ENCODE results near the gene MLKL.
A peak's percentile ranks its signal among the peaks of the same experiment; 100 is the strongest.
"Not testable (repeated sequence)": the region's sequence is repeated elsewhere in the genome, so short reads cannot be mapped to it uniquely, and the experiment has no call there.

The MLKL gene

DNA sequence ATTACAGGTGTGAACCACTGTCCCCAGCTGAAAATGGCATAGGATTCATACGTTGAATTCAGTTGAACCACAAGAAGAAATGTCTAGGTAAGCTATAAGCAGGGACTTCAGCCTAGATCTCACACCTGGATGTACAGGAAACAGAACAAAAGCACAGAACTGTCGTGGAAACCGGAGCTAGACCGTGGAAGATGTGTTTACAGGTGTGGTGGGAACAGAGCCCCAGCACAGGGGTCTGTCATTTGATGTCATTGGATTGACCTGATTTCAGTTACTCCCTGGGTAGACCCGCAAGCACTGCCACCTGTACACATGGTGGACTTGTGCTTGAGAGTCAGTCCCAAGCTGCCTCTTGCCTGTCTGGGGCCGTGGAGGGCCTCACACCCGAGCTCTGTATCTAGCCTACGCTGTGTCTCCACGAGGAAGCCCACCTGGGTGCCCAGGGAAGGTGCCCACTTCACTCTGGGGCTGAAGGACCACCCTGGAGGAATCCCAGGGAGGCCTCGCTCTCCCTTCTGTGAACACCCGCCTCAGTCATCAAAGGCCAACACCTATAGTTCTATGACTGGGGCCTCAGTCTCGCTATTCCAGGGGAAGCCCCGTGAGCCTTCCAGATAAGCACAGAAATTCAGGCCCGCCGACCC is 32.2 kb upstream of the MLKL start:
- DNase-seq = no peak

DNA sequence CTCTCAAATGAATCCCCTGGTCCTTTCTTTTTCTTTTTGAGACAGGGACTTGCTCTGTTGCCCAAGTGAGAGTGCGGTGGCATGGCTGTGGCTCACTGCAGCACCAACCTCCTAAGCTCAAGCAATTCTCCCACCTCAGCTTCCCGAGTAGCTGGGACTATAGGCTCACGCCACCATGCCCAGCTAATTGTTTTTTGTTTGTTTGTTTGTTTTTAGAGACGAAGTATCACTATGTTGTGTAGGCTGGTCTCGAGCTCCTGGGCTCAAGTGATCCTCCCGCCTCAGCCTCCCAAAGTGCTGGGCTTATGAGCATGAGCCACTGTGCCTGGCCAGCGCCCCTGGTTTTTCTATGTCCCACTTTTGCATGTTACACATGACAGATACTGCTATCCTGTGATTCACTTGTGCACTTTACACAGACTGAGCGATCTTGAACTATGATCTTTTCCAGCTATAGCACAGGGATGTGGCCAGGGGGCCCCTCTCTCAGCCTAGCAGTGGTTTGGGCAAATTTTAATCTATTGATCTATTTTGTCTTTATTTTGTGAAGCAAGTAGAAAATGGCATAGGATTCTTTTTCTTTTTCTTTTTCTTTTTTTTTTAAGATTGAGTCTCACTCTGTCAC is 31.3 kb upstream of the MLKL start:
- no peak for DNase-seq

GRCh38 chr16:74729783-74730683 is 29.4 kb upstream of the MLKL start:
- no peak for DNase-seq

DNA sequence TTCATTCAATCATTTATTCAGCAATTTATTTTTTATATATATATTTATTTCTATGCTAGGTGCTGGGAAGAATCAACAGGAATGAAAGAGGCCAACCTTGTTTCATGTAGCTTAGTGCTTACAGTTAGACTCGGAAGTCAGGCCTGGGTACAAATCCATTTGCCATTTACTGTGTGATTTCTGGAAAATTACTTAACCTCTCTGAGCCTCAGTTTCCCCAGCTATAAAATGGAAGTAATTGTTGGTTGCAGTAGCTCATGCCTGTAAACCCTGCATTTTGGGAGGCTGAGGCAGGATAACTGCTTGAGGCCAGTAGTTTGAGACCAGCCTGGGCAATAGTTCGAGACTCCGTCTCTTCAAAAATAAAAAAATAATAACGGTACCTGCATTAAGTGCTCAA is 27.2 kb upstream of the MLKL start:
- no peak for DNase-seq

GRCh38 chr16:74726716-74727115 is 26.1 kb upstream of the MLKL start:
- no peak for DNase-seq

- DNase-seq = no peak
Measured at GRCh38 chr16:74725651-74726455, 25.2 kb upstream of the MLKL start.

- peak; percentile 60 for DNase-seq
Measured at GRCh38 chr16:74724820-74725549, 24.3 kb upstream of the MLKL start.

- DNase-seq = no peak
Measured at GRCh38 chr16:74723256-74723655, 22.6 kb upstream of the MLKL start.

DNA sequence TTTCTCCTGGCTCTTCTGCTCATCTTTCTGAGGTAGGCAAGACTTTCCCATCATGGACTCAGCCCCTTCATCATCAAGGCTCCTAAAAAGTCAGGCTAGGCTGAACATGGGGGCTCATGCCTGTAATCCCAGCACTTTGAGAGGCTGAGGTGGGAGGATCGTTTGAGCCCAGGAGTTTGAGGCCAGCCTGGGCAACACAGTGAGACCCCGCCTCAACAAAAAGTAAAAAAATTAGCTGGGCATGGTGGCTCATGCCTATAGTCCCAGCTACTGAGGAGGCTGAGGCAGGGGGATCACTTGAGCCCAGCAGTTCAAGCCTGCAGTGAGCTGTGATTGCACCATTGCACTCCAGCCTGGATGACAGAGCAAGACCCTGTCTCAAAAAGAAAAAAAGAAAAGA is 21.5 kb upstream of the MLKL start:
- not testable (repeated sequence) for DNase-seq

- no peak for DNase-seq
Measured at GRCh38 chr16:74721716-74722115, 21.1 kb upstream of the MLKL start.

GRCh38 chr16:74720579-74720978 is 19.9 kb upstream of the MLKL start:
- no peak for DNase-seq

DNA sequence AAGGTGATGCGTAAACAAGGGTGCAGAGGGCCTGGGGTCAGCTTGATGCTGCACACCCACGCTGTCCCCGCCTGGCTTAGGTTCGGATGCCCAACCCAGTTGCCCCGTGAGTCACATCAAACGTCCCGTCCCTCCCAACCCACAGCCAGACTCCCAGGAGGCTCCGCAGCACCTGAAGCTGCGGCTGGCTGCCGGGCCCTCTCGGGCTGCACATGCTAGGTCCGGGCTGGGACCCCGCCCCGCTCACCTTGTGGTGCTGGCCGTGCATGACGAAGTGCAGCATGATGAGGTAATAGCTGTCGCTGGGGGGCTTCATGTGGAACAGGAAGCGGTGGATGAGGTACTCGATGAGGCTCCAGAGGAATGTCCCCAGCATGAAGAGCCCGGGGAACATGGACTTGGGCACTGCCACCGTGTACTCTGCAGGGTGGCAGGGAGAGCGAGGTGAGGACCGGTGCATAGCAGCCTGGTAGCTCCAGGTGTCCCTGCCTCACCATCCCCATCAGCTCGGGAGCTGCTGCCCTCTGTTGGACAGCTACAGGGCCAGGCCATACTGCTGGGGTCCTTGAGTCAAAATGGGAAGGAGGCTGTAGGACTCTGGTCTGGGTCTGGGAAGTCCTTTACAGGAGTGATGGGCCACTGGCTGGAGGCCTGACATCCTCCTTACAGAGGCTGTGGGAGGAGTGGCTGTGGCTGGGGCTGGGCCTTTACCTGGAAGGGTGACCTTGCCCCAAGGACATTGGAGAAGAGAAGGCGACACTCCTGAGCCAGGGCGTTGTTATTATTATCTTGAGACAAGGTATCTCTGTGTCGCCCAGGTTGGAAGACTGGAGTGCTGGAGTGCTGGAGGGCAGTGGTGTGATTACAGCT is 18.3 kb upstream of the MLKL start:
- no peak for DNase-seq

GRCh38 chr16:74718140-74718539 is 17.5 kb upstream of the MLKL start:
- no peak for DNase-seq

- no peak for DNase-seq
Measured at GRCh38 chr16:74717367-74717766, 16.7 kb upstream of the MLKL start.

DNA sequence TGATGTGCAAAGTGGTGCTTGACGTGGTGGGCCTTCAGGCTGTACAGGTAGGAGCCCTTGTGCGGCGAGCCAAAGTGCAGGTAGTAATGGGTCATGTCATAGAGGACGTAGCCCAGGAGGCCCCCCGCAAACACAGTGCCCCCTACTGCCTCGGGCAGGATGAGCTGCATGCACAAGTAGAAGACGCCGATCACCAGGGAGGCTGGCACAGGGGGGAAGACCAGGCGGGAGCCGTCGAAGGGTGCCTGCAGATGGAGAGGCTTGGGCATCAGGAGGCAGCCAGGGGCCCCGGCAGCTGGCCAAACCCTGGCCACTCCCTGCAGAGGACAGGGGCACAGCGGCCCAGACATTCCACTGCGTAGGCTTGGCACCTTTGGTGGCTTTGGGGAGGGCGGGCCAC is 15.7 kb upstream of the MLKL start:
- no peak for DNase-seq

DNA sequence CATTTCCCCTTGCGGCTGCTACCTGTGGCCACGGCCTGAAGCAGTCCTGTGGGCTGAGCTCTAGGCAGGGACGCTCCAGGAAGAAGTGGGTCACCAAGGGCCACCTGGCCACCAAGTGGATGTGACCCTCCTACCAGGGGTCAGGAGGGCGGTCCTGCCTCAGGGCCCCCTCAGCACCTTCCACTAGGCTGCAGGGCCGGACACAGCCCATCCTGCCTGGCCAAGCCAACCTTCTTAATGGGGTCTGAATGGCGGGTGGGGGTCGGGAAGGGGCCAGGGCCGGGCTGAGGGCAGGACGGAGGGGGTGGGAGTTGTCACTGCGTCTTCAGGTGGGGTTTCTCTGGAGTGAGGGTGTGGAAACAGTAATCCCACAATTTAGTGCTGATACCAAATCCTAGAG is 13.2 kb upstream of the MLKL start:
- no peak for DNase-seq

- DNase-seq = no peak
Measured at GRCh38 chr16:74713325-74713724, 12.7 kb upstream of the MLKL start.

GRCh38 chr16:74711938-74712337 is 11.3 kb upstream of the MLKL start:
- no peak for DNase-seq

GRCh38 chr16:74710401-74710800 is 9.7 kb upstream of the MLKL start:
- no peak for DNase-seq

GRCh38 chr16:74709441-74709877 is 8.8 kb upstream of the MLKL start:
- peak; percentile 62 for DNase-seq

GRCh38 chr16:74700116-74700437 is 585 bp downstream of the MLKL start:
- no peak for DNase-seq

Measured in fibroblast of skin of scalp (primary cell).